ENCODE results near the gene C5orf63.

C5orf63 gene

DNA sequence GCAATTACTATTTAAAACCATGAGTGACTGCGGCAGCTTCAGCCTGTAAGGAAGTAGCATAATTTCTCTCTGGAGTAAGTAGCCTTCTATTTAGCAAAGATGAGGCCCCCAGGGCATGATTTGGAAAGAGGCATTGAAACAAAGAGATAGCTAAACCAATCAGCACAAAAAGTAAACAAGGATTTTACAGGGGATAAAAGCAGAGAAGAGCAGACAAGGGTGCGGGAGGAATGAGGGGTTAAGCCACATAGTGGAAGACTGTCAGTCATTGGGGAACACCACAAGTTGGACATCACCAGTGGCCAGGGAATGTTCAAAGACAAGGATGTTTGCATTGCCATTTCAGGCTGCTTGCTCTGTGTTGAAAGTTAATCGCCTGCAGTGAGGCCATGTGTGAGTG is 24.0 kb upstream of the C5orf63 start:
- H3K27ac ChIP-seq, result no peak overlapping the region
- TF ChIP-seq, protein P1, sequence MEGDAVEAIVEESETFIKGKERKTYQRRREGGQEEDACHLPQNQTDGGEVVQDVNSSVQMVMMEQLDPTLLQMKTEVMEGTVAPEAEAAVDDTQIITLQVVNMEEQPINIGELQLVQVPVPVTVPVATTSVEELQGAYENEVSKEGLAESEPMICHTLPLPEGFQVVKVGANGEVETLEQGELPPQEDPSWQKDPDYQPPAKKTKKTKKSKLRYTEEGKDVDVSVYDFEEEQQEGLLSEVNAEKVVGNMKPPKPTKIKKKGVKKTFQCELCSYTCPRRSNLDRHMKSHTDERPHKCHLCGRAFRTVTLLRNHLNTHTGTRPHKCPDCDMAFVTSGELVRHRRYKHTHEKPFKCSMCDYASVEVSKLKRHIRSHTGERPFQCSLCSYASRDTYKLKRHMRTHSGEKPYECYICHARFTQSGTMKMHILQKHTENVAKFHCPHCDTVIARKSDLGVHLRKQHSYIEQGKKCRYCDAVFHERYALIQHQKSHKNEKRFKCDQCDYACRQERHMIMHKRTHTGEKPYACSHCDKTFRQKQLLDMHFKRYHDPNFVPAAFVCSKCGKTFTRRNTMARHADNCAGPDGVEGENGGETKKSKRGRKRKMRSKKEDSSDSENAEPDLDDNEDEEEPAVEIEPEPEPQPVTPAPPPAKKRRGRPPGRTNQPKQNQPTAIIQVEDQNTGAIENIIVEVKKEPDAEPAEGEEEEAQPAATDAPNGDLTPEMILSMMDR (conservative IDR thresholded peaks at IDR 0.05), result no peak

DNA sequence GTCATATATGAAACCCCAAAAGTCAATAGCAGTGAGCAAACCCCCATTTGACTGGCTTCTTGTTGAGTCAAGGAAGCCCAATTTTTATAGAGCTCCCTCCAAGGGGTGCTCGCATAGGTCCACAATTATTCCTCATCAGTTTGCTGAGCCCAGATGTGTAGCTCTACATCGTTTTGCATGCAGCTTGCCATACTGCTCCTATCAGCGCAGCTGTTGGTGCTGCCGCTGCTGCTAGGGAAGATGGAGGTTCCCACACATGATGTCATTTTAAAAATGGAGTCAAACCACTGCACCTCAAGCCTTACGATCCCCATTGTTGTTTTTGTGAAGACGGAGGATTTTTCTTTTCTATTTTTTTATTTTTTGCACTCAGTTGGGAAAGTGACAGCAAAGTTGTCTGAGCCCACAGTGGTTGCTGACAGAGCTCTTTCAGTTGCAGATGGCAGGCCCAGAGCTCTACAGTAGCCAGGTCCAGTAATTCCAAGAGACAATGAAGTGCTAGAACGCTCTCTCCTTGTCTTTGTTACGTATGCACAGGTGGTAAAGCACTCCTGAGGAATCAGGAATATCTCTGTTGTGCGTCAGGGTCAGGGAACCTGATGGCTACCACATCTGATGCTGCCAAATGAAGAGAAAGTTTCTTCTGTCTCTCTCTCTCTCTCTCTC is 23.2 kb upstream of the C5orf63 start:
- no peak overlapping the region for H3K27ac ChIP-seq

DNA sequence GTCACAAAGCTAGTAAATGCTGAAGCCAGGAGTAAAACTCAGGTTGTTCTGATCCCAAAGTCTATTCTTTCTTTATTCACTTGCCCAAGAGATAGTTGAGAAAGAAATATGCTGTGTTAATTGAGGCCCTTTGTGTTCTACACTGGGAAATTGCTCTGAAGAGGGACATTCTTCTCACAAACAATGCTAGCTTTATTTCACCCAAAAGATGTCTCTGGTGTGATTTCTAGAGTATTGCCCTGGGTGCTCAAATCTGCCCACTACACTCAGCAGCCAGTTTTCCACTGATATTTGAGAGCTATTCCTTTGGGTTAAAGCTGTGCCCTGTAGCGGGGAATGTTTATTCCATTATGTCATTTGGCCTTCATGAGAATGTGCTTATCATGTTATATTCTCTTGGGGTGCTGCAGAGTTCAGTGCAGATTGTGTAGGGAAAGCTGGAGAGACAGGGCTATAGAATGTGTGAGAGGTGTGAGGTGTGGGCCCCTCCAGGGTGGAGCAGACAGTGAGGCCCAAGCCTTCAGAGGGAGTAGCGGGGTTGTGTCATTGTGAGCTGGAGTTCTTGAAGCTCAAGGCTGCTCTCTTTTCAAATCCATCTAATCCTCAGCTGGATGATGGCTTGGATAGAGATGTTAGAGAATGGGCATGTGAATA is 21.0 kb upstream of the C5orf63 start:
- TF ChIP-seq, protein P1 (conservative IDR thresholded peaks at IDR 0.05), result no peak
- no peak overlapping the region for H3K27ac ChIP-seq

More for the DNA sequence above, 23.2 kb upstream of the C5orf63 start:
- TF ChIP-seq, protein P1 (conservative IDR thresholded peaks at IDR 0.05), result no peak

DNA sequence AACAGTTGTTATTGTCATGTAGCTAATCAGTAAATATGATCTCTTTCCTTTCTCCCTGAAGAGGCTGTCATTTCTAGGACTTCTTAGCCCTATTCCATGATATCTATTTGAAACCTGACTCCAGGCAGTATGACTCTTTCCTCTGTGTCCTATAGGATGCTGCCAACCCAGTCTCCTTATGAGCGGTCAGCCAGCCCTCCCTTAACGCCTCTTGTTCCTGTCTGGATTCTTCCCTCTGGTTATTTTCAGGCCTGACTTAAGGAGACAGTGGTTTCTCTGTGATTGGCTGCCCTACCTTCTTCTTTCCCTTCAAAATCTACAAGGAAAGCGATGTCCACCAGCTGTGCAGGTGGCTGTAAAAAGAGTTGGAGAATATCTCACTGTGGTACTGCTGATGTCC is 19.4 kb upstream of the C5orf63 start:
- H3K27ac ChIP-seq, result no peak overlapping the region
- TF ChIP-seq, protein P1 (conservative IDR thresholded peaks at IDR 0.05), result no peak

DNA sequence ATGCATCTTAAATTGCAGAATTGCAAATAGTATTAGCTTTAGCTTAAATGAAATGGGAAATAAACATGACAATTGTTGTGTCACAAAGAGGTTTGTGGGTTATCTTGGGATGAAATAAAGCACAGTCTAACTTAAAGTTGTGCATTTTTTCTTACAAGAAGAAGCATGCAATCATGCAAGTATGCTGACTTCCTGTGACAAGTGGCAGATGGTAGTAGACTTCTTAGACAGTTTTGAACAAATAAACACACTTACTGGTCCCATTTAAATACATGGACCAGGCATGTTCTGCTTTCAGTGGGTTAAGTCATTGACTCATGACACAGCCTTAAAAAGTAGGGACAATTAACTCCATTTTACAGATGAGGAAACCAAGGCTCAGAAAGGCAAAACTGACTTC is 15.9 kb upstream of the C5orf63 start:
- TF ChIP-seq, protein P1 (conservative IDR thresholded peaks at IDR 0.05), result no peak
- no peak overlapping the region for H3K27ac ChIP-seq

DNA sequence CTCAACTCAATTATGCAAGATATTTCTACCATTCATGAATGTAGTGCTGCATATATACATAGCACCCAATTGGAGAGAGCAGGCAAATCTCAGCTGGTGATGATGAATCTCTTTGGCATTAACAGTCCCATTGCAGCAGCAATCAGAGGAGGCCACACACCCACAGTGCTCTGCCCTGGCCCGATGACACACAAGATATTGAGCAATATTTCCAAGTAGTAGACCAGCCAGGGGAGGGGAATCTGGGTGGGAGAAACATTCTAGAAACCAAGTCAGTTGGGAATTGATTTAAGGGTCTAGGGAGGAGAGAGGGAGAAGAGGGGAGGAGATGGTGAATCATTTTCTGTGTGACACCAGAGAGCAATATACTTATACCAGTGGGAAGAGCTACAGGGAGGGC is 14.9 kb upstream of the C5orf63 start:
- no peak overlapping the region for H3K27ac ChIP-seq
- TF ChIP-seq, protein P1 (conservative IDR thresholded peaks at IDR 0.05), result no peak

DNA sequence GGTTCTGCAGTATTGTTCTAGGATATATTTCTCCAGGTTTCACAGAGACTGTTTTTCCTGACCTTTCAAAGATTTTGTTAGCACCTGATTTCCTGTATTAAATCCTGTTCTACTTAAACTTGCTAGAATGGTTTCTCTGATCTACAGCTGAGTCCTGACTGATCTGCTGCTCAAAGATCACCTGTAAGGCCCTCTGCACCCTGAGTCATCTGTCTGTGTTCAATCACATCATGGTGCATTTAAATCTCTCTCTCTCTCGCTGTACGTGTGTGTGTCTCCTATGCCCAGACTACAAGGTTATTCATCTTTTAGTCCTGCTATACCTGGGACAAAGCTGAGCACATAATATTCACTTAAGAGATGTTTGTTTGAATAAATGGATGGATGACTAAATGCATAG is 13.3 kb upstream of the C5orf63 start:
- no peak overlapping the region for H3K27ac ChIP-seq
- TF ChIP-seq, protein P1 (conservative IDR thresholded peaks at IDR 0.05), result no peak
